Amniotic stem cell (primary cell): Measurements from ENCODE around the gene KCTD1.

Source experiments
- DNase-seq: peaks from one replicate; lab custom pipeline; 2025; lab: John Stamatoyannopoulos, UW

The KCTD1 gene

DNA sequence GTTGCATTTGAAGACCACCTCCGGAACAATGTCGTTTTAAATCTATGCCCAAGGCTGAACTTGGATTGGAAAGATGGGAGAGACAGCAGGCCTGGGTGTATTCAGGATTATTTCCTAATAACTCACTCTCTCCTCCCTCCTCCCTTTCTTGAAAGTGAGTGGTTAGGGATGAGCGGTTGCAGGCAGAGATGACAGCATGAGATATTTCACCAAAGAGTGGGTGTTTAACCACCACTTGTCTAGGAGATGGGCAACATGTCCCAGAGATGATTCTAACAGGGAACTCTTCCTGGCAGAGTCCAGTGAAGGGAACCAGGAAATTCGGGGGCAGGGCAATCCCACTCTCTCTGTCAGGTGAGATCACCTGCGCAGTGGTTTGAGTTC lies 123.2 kb downstream of the KCTD1 start:
- no peak for DNase-seq

GRCh38 chr18:26424428-26425147 lies 123.8 kb downstream of the KCTD1 start:
- DNase-seq, result no peak

DNA sequence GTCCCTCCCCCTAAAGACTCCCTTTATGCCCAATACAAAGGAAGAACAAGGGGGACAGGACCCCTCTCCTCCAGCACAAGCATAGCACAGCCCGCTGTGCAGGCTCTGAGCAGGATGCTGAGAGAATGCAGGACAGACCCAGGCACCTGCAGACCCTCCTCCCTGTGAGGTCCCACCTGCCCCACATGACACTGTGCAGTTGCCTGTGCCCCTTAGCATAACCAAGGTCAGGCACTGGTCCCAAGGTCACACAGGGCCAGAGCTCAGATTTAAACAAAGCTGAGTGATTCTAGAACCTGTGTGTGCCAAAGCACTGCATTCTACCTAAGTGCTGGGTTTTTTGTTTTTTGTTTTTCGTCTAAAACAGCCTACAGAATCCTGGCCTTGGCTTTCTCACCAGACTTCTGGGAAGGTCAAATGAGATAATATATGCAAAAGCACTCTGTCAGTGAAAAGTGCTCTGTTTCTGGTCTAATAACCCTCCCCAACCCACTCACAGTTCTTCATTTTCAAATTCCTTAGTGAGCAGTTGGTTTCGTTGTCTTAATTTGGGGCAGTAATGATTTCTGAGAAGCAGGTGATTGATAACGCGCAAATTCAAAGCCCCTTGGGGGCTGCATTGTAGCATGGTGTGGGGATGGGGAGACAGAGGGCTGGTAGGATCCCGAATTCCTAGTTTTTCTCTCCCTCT lies 125.7 kb downstream of the KCTD1 start:
- DNase-seq, result no peak

- DNase-seq, result no peak
Observed at GRCh38 chr18:26421931-26422330, 126.4 kb downstream of the KCTD1 start.

- DNase-seq, result no peak
Observed at GRCh38 chr18:26421503-26421902, 126.8 kb downstream of the KCTD1 start.

DNA sequence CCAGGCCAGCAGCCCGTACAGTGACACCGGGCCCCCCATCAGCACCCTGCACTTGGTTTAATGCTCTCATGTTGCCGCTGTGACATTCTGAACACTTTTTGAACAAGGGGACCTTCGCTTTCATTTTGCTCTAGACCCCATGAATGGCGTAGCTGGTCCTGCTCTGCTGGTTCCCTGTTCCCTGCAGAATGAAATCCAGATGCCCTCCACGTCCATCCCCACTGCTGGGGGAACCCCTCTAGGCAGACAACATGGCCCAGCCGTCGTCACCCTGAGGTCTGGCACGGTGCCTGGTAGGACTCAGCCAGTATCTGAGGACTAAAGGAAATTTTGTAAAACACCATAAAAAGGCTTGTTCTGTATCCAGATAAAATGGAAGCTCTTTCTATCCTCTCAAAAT lies 128.6 kb downstream of the KCTD1 start:
- DNase-seq, result no peak

GRCh38 chr18:26418225-26418624 lies 130.1 kb downstream of the KCTD1 start:
- no peak for DNase-seq

DNA sequence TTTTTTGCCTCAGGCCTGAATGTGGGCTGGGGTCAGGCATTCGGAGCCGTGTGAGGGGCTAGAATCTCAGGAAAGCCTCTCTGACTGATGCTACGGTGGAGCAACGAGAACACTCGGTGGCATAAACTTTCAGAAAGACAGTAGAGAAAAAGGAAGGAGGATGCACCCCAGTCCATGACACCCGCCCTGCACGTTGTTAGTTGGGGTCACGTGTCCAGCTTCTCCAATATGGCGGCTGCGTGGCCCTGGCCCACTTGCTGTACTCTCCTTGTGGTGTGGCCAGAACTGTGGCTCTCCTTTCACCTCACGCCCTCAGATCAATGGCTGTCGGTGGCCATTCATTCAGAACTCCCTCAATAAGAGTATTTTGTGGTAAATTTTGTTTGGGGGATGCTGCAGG lies 131.2 kb downstream of the KCTD1 start:
- DNase-seq, result no peak

- DNase-seq, result no peak
Observed at GRCh38 chr18:26416652-26417150, 131.7 kb downstream of the KCTD1 start.

DNA sequence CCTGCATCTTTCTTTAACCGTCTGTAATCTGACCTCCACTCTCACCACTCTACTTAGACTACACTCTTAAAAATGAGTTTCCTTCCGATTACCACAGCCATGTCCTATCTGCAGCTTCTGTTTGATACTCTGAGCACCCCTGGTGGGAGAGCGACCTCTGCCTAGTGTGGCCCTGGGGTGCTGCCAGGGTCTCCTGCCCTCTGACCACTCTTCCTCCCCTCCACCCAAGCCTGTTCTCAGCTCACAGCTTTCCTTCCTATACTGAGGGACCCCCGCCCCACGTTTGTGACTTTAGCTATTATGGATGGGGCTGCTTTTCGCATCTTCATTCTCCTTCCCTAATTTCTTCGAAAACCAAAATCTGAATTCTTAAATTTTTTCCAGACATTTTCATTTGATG lies 132.7 kb downstream of the KCTD1 start:
- no peak for DNase-seq

- DNase-seq, result no peak
Observed at GRCh38 chr18:26414901-26415440, 133.4 kb downstream of the KCTD1 start.

DNA sequence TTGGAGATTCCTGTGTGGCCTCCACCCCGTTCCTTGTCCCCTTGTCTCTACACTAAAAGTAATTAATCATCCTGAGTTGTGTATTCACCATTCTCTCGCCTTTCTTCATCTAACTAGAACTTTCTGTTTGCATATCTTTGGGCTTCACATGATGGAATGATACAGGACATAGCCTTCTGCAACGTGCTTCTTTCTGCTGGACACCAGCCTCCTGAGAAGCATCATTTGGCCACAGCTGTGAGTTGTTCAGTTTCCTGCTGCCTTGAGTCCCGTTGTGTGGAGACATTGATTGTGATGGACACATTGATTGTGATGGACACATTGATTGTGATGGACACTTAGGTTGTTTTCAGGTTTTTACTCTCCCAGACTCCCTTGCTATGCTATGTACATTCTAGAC lies 139.3 kb downstream of the KCTD1 start:
- DNase-seq, result no peak

DNA sequence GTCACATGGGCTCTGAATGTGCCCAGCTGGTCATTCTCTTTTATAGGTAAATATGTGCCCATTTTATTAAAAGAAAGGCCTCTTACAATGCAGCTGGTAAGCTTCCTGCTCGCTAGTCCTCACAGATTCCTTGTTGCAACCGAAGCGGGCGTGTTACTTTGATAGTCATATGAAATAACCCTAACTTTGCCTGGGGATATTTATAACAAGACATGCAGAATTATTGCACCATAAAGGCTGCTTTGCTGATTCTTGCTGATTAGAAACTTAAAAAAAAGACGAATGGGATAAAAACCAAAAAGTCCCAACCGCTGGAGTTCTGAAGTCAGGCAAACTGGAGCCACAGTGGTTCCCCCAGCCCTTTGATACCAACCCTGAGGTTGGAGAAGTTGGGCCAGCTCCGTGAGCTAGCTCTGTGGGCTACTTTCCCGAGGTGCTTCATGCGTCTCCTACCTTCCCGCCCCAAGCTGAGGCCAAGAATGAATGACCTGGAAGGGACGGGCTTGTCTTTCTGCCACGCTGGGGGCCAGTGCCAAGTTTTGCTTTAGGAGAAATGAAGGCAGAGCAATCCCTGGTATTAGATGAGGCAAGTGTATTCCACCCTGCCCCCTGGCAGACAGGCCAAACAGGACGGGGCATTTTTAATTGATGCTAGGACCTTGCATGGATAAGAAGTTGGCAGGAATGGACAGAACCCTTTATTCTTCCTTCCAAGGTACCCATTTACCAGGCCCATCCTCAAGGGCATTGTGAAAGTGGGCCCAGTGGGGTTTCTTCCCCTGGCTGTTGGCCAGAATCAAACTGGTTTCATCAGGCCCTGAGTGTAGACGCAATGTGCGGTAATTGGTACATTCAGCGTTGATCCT lies 140.4 kb downstream of the KCTD1 start:
- DNase-seq, result no peak

DNA sequence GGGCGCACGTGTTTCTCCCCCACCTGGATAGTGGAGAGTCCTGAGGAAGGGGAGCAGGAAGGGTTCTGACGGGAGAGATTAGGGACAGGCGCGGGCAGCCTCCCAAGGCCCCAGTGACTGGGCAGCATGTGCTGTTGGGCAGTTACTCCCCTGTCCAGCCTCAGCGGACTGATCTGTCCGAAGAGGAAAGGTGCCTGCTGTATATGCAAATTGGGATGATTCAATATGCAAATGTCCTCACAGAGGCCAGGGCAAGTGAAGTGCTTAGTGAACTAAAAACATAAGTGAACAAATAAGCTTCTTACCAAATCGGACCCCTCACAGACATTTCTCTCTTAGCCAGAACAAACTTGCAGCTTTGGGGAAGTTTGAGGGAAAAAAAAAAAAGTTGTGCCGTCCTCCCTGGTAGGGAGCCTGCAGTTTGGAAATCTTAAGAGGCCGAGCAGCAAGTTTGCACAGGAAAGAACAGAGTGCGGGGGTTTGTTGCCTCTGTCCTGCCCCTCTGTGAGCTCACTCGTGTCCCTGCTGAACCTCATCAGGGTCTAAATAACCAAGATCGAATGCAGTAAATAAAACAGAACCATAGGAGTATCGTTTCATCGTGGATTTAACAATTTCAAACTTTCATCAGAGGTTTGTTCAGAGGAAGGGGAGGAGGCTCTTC lies 141.4 kb downstream of the KCTD1 start:
- no peak for DNase-seq

DNA sequence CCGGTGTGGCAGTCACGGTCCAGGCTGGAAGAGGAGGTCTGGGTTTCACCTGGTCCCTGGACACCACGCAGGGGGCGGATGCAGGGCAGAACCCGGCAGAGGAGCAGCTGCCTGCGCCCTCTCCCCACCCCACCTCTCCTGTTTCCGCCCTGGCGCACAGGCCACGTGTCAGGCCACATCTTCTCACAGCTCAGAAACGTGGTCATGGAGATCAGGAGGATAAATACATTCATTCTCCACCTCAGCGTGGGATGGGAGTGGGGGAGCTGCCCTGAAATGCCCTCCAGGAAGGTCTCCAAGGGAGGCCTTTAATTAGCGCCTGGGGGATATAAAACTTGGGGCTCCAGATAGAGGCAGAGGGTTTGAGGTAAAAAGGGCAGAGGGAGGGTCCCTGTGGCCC lies 142.0 kb downstream of the KCTD1 start:
- DNase-seq, result no peak

- peak; percentile 7 for DNase-seq
Observed at GRCh38 chr18:26405190-26405801, 143.1 kb downstream of the KCTD1 start.
